Urinary bladder (tissue), 4 donors: Measurements from ENCODE around the gene MAP2K4. TPM values are rescaled to one million over a fixed set of nuclear protein-coding genes. Genes with fewer than 3 reads are reported as not detected.
"Not testable (repeated sequence)": the region's sequence is repeated elsewhere in the genome, so short reads cannot be mapped to it uniquely, and the experiment has no call there.

Experiments
- DNase-seq: peaks from one replicate; pipeline ENCODE4 v3.0.0-alpha.2; 2015; ENCODE audit errors: extremely low spot score
- H3K27ac ChIP-seq: one replicate; pipeline ENCODE4 v1.5.1; 2013; ENCODE audit warnings: low read depth, mild to moderate bottlenecking, moderate library complexity
- H3K36me3 ChIP-seq: one replicate; pipeline ENCODE4 v1.6.1; 2013; ENCODE audit warnings: mild to moderate bottlenecking, moderate library complexity; ENCODE audit not compliant: insufficient read depth
- H3K4me1 ChIP-seq: one replicate; pipeline ENCODE4 v1.6.1; 2013; ENCODE audit warnings: mild to moderate bottlenecking, moderate library complexity; ENCODE audit not compliant: insufficient read depth
- H3K4me3 ChIP-seq: one replicate; pipeline ENCODE4 v1.5.1; 2013; ENCODE audit warnings: low read depth, low read length
- WGBS: extraction: QIAGEN DNeasy Blood & Tissue Kit; methylation state at CpG from one replicate; pipeline ENCODE4 v1.1.7; 2013; 5-methylcytosine and 5-hydroxymethylcytosine counted together
- polyA plus RNA-seq: library from polyadenylated mRNA; stranded (reverse); fragments of 200-250 nt; gene quantifications from one replicate; pipeline ENCODE4 v1.2.3, GENCODE V29; 2013
- total RNA-seq: library from RNA; depleted of rRNA; stranded (reverse); fragments of >200 nt; gene quantifications from one replicate; pipeline ENCODE4 v1.2.3, GENCODE V29; 2014
- donor health status: healthy with polysubstance abuse.
- donor health status: healthy.

MAP2K4 gene
- total and polyA plus RNA-seq, 2 donors = 16.0 to 69.9 TPM

- Histone ChIP-seq H3K36me3 (no peaks in the 10 kb centered on the region), H3K27ac (no peak overlapping the region), H3K4me1 (no peaks in the 10 kb centered on the region), H3K4me3 (no peak overlapping the region)
- DNase-seq = no peak
- 96% methylated on average over 3 of the region's 3 CpGs for WGBS
These were observed 97.9 kb downstream of the MAP2K4 start for GRCh38 chr17:12118617-12119016.

DNA sequence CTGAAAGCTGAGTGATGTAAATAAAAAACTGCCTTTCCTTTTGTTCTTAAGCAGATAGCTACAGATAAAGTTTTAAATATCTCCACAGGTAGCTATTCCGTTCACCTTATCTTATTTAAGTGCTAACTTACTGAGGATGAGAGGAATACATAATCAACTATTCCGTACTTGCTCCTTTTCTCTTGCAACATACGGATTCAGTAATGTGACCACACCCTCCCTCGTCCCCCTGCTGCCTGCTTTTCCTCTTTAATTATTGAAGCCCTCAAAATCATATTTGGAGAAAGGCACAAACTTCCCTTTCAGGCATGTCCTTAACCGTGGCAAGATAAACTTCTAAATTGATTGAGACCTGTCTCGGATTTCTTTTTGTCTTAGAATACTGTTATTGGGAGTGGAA lies 101.4 kb downstream of the MAP2K4 start:
- no peak for DNase-seq
- 69% methylated on average over 6 of the region's 6 CpGs for WGBS
- no peak overlapping the region for H3K4me3 ChIP-seq

DNA sequence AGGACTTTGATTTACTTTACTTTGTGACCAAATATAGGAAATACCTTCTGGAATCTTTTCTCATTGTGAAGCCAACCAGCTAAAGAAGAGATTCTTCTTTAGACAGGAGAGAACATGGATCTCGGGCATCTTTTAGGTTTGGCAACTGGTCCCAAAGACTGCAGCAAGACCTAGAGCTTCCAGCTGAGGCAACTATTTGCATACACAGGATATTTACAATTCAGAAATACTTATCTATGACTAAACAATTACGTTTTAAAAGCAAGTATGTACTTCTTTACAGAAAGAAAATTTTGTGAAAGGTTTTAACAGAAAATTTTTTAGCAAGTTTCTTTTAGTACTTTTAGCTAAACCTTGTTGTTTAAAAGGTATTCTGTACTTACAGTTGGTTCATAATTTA lies 106.5 kb downstream of the MAP2K4 start:
- WGBS = 85% methylated on average over 2 of the region's 2 CpGs

More for the DNA sequence above, 101.4 kb downstream of the MAP2K4 start:
- H3K27ac ChIP-seq = no peak overlapping the region
- no peaks in the 10 kb centered on the region for H3K4me1 ChIP-seq
- peaks cover 1% of the 10 kb centered on the region for H3K36me3 ChIP-seq

DNA sequence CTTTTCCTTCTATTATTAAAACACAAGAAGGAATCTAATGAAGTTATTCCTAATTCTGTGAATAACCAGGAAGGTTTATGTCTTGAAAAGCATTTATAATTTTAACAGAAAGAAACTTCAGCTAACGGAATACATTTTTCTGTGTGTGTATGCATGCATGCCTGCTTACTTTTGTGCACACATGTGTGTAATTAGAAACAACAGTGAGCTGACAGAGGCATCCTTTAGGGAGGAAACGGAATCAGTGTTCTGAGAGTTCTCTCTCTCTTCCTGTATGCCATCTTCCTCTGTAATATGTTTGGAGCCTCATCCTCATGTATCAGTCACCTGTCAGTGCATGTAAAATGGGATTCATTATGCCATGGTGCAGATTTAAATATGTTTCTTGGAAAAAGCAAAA lies 107.0 kb downstream of the MAP2K4 start:
- 47% methylated on average over 2 of the region's 2 CpGs for WGBS
- H3K4me1 ChIP-seq = no peaks in the 10 kb centered on the region
- DNase-seq = no peak
- no peak overlapping the region for H3K27ac ChIP-seq
- no peak overlapping the region for H3K4me3 ChIP-seq
- H3K36me3 ChIP-seq = peaks cover 4% of the 10 kb centered on the region

More for the DNA sequence above, 106.5 kb downstream of the MAP2K4 start:
- DNase-seq = no peak
- H3K4me3 ChIP-seq = no peak overlapping the region
- H3K27ac ChIP-seq = no peak overlapping the region
- no peaks in the 10 kb centered on the region for H3K4me1 ChIP-seq
- peaks cover 4% of the 10 kb centered on the region for H3K36me3 ChIP-seq

GRCh38 chr17:12128946-12129345 lies 108.3 kb downstream of the MAP2K4 start:
- Histone ChIP-seq H3K27ac (no peak overlapping the region), H3K4me1 (no peaks in the 10 kb centered on the region), H3K4me3 (no peak overlapping the region), H3K36me3 (peaks cover 6% of the 10 kb centered on the region)
- 96% methylated on average over 7 of the region's 7 CpGs for WGBS
- no peak for DNase-seq

DNA sequence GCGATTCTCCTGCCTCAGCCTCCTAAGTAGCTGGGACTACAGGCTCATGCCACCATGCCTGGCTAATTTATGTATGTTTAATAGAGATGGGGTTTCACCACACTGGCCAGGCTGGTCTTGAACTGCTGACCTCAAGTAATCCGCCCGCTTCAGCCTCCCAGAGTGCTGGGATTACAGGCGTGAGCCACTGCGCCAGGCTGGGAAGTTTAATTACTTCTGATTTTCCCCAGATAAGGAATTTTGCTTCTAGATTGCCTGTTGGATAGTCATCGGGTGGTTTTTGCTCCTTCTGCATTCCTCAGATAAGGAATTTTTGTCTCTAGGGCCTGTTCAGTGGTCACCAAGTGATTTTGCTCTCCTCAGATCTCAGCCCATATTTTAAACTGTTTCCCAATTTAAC lies 112.5 kb downstream of the MAP2K4 start:
- no peak for DNase-seq
- no peak overlapping the region for H3K4me3 ChIP-seq

DNA sequence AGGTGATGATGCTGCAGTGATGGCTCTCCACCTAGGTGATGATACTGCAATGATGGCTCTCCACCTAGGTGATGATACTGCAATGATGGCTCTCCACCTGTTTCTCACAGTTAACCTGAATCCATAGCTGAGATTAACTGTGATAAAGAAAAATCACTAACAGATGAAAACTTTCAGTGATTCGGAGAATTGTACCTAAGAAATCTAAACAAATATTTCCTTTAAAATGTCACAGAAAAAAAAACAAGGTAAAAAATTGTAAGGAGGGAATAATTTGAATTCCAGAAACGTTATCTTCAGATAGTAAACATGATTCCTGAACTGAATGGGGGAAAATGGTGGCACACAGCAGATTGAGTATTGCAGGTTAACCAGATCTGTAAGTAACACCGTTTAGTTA lies 113.4 kb downstream of the MAP2K4 start:
- no peak for DNase-seq
- 63% methylated on average over 3 of the region's 3 CpGs for WGBS
- Histone ChIP-seq H3K4me3 (no peak overlapping the region), H3K27ac (no peak overlapping the region), H3K36me3 (peaks cover 4% of the 10 kb centered on the region), H3K4me1 (no peaks in the 10 kb centered on the region)

More for the DNA sequence above, 112.5 kb downstream of the MAP2K4 start:
- H3K4me1 ChIP-seq = no peaks in the 10 kb centered on the region
- WGBS = 77% methylated on average over 6 of the region's 6 CpGs
- peaks cover 4% of the 10 kb centered on the region for H3K36me3 ChIP-seq
- H3K27ac ChIP-seq = no peak overlapping the region

DNA sequence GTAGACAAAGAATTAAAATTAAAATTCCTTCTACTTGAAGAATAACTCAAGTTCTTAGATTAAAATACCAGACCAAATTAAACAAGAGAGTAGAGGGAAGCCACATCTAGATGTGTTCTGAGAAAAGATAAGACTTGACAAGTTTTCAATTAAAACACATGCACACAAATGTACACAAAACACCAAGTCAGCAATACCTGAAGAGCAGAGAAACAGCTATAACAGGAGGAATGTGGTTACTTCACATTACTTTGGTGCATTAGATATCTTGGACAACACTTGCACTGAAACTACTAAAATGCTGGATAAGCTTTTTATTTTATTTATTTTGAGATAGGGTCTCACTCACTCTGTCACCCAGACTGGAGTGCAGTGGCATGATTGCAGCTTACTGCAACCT lies 113.9 kb downstream of the MAP2K4 start:
- no peaks in the 10 kb centered on the region for H3K4me1 ChIP-seq

GRCh38 chr17:12136243-12136642 lies 115.6 kb downstream of the MAP2K4 start:
- DNase-seq = no peak
- no peak overlapping the region for H3K27ac ChIP-seq
- no peaks in the 10 kb centered on the region for H3K4me1 ChIP-seq
- no peak overlapping the region for H3K4me3 ChIP-seq
- H3K36me3 ChIP-seq = peaks cover 4% of the 10 kb centered on the region
- WGBS = 99% methylated on average over 1 of the region's 1 CpG

More for the DNA sequence above, 113.9 kb downstream of the MAP2K4 start:
- Histone ChIP-seq H3K4me3 (no peak overlapping the region), H3K27ac (no peak overlapping the region), H3K36me3 (peaks cover 4% of the 10 kb centered on the region)
- no peak for DNase-seq

GRCh38 chr17:12136646-12137045 lies 116.0 kb downstream of the MAP2K4 start:
- Histone ChIP-seq H3K4me3 (no peak overlapping the region), H3K36me3 (peaks cover 2% of the 10 kb centered on the region)

GRCh38 chr17:12137859-12138258 lies 117.2 kb downstream of the MAP2K4 start:
- 98% methylated on average over 1 of the region's 1 CpG for WGBS
- no peak for DNase-seq
- Histone ChIP-seq H3K27ac (no peak overlapping the region), H3K36me3 (peaks cover under 1% of the 10 kb centered on the region), H3K4me1 (no peaks in the 10 kb centered on the region), H3K4me3 (no peak overlapping the region)

More at GRCh38 chr17:12136646-12137045, 116.0 kb downstream of the MAP2K4 start:
- H3K27ac ChIP-seq = no peak overlapping the region
- H3K4me1 ChIP-seq = no peaks in the 10 kb centered on the region
- no peak for DNase-seq

DNA sequence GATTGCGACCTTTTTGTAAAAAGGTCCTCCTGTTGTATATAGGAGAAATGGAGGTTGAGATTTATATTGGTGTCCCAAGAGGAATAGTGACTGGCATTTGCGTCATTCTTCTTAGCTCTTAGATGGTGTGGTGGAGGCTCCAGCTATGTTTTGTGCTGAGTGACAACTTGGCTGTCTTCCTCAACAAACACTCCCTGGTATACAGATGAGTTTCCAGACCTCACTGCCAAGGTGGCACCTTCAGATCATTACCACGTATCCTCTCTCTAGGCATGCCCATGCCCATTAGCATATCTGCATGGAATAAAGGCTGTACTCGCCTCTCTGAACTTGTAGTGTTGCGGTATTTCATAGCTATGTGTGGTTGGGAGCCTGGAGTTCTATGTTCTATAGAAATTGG lies 120.0 kb downstream of the MAP2K4 start:
- Histone ChIP-seq H3K4me3 (no peak overlapping the region), H3K27ac (no peak overlapping the region), H3K4me1 (no peaks in the 10 kb centered on the region), H3K36me3 (peaks cover 3% of the 10 kb centered on the region)
- WGBS = 97% methylated on average over 5 of the region's 5 CpGs
- DNase-seq = no peak

GRCh38 chr17:12162187-12162586 lies 141.5 kb downstream of the MAP2K4 start:
- H3K4me3 ChIP-seq, H3K36me3 ChIP-seq, H3K27ac ChIP-seq, H3K4me1 ChIP-seq, DNase-seq: not testable (repeated sequence)
- 66% methylated on average over 8 of the region's 8 CpGs for WGBS

DNA sequence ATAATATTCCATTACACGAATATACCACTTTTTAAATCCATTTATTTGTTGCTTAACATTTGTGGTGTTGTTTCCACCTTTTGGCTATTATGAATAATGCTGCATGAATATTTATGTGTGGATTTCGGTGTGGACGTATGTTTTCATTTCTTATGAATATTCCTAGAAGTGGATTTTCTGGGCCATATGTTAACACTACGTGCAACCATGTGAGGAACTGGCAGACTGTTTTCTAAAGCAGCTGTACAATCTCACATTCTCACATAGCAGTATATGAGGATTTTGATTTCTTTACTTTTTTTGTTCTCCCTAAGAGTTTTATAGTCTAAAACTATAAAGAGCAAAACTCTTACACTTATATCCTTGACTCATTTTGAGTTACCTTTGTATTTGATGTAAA lies 143.4 kb downstream of the MAP2K4 start:
- no peak overlapping the region for H3K4me3 ChIP-seq
- WGBS = 79% methylated on average over 4 of the region's 4 CpGs
- no peak for DNase-seq
- H3K27ac ChIP-seq = no peak overlapping the region
- no peaks in the 10 kb centered on the region for H3K4me1 ChIP-seq
- no peaks in the 10 kb centered on the region for H3K36me3 ChIP-seq

GRCh38 chr17:12178644-12179330 lies 158.1 kb downstream of the MAP2K4 start:
- Histone ChIP-seq H3K27ac (no peak overlapping the region), H3K36me3 (no peaks in the 10 kb centered on the region), H3K4me3 (no peak overlapping the region), H3K4me1 (no peaks in the 10 kb centered on the region)
- WGBS = 86% methylated on average over 13 of the region's 13 CpGs
- no peak for DNase-seq
